ENCODE results near the gene DPH6. TPM values are rescaled to one million over a fixed set of nuclear protein-coding genes. Genes with fewer than 3 reads are reported as not detected.
"Not testable (repeated sequence)": the region's sequence is repeated elsewhere in the genome, so short reads cannot be mapped to it uniquely, and the experiment has no call there.

The DPH6 gene, protein sequence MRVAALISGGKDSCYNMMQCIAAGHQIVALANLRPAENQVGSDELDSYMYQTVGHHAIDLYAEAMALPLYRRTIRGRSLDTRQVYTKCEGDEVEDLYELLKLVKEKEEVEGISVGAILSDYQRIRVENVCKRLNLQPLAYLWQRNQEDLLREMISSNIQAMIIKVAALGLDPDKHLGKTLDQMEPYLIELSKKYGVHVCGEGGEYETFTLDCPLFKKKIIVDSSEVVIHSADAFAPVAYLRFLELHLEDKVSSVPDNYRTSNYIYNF
- 21.2 TPM for polyA plus RNA-seq (2012; ENCODE audit: missing spikeins)

DNA sequence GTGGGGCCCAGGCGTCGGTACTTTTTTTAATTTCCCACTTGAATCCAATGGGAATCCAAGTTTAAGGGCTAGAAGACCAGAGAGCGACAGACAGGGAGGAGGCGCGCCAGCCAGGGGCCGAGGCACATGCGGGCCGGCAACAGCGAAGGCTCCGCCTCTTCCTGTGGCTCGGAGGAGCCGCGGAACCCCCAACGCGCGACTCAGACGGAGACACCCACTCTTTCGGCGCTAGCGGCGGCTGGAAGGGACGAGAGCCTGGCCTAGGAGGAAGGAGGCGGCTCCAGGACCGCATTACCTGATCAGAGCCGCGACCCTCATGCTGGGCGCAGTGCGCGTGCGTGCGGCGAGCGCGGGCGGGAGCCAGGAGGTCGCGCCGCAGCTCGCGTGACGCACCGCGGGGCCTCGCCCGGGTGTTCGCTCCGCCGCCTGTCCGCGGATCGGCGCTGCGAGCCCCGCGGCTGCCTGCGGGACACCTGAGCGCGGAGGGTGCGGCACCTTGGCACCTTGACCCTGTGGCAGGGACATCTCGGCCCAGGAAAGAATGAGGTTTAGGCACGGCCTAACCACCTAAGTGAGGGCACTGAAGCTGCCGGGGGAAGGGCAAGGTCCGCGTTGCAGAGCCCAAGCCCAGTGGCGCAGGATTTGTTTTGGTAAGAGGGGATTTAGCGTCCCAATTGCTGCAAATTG is at the start of gene DPH6:
Gene DPH6, minus strand, starts transcription at position 342 of the 687 bp plus-strand sequence. Its CDS starts 24 bp downstream, at position 318.
- FAIRE-seq (peak; percentile 96), DNase-seq (ENCODE audit: insufficient read length) (peak; percentile 44)
- TF ChIP-seq TAF1 (IDR thresholded peaks at IDR 0.05; ENCODE audit: borderline replicate concordance, low read depth, low read length) = peak; percentile 47
- TF ChIP-seq POLR2A (IDR thresholded peaks at IDR 0.05; ENCODE audit: low read depth, low read length) = peak; percentile 82; the same call in 1 of the 2 replicates
- TF ChIP-seq POLR2AphosphoS5 (IDR thresholded peaks at IDR 0.05; ENCODE audit: low read depth, low read length) = peak; percentile 88

DNA sequence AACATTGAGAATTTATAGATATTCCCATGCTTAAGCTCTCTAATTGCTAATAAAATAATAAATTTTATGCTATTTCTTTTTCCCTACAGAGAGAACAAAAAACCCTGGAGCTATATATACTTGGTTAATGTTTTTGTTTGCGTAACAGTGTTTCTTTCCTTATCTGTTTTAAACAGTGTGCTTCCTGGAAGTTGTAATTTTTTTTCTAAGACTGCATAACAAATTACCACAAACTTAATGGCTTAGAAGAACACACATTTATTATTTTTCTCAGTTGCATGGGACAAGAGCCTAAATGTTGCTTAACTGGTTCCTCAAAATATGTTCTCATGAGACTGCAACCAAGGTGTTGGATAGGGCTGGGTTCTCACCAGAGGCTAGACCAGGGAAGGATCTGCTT is 49.7 kb upstream of the DPH6 start:
- FAIRE-seq (no peak), DNase-seq (ENCODE audit: insufficient read length) (no peak)
- TF ChIP-seq POLR2A (IDR thresholded peaks at IDR 0.05; ENCODE audit: low read depth, low read length) (no peak), TAF1 (IDR thresholded peaks at IDR 0.05; ENCODE audit: borderline replicate concordance, low read depth, low read length) (no peak), POLR2AphosphoS5 (IDR thresholded peaks at IDR 0.05; ENCODE audit: low read depth, low read length) (no peak)

DNA sequence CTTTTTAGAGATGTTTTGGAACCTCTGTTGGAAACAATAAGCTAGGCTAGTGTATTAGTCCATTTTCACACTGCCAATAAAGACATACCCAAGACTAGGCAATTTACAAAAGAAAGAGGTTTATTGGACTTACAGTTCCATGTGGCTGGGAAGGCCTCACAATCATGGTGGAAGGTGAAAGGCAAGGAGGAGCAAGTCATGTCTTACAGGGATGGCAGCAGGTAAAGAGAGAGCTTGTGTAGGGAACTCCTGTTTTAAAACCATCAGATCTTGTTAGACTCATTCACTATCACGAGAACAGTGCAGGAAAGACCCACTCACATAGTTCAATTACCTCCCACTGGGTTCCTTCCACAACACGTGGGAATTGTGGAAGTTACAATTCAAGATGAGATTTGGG is 46.0 kb upstream of the DPH6 start:
- FAIRE-seq; DNase-seq (ENCODE audit: insufficient read length): not testable (repeated sequence)

DNA sequence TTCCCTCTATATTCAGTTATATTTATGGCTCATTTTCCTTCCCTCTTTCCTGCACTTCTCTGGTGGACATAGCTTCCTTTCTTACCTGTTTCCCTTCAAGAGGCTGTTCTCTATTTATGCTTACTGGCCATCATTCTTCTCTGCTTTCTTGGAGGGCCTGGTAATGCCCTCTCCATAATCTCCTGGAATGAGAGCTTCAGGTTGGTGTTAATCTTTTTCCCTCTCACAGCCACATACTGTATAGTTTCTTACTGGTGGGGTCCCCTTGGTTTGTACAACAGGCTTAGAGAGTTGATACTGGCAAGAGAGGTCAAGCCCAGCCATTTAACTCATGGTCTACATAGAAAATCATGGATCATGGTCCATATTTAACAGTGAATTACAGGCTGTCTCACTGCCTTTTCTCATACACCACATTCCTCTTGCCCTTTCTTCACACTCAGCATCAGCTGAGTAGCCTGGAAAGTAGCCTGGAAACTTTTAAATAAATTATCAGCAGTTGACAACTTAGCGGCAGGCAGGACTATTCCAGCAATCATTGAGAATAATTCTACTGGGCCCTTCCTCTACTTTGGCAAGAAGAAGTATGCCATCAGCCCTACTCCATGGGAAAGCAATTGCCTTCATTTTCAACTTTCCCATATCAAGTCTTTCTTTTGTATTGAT is 38.0 kb upstream of the DPH6 start:
- FAIRE-seq (no peak), DNase-seq (ENCODE audit: insufficient read length) (no peak)
- no peak for TF ChIP-seq TAF1 (IDR thresholded peaks at IDR 0.05; ENCODE audit: borderline replicate concordance, low read depth, low read length)
- no peak for TF ChIP-seq POLR2AphosphoS5 (IDR thresholded peaks at IDR 0.05; ENCODE audit: low read depth, low read length)
- no peak for TF ChIP-seq POLR2A (IDR thresholded peaks at IDR 0.05; ENCODE audit: low read depth, low read length)

DNA sequence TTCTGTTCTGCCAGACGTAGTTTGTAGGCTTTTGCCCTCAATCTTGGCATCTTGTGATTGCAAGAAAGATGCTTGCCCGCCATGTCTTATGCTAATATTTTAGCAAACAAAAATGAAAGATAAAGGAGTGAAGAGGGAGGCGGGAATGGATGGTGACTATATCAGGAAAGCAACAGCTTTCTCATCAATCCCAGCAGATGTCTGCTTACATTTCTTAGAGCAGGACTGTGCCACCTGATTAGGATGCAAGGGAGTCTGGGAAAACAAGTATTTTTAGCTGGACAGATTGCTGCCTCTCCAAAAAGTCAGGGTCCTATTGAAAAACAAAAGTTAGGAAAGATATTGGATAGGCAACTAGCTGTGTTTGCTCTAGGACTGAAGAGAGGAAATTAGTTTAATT is 34.6 kb upstream of the DPH6 start:
- FAIRE-seq = no peak
- TF ChIP-seq POLR2A (IDR thresholded peaks at IDR 0.05; ENCODE audit: low read depth, low read length) (no peak), TAF1 (IDR thresholded peaks at IDR 0.05; ENCODE audit: borderline replicate concordance, low read depth, low read length) (no peak), POLR2AphosphoS5 (IDR thresholded peaks at IDR 0.05; ENCODE audit: low read depth, low read length) (no peak)
- DNase-seq (ENCODE audit: insufficient read length) = no peak

DNA sequence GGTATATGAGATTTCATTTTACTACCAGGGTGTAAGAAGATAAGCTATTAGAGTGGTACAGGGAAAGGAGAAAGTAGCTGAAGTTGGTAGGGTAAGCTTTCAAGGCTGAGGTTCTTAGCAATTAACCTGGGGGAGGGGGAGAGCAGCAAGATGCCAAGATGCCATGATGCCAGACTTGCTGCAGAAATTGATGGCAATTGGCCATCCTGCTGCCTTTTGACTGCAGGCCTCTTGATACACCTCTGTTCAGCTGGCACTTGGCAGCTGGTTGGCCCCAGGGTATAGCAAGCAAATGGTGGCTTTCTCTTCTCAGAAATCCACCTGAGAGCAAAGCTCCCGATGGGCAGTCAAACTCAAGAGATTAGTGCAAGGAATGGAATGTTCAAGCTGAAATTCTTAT is 21.4 kb upstream of the DPH6 start:
- DNase-seq (ENCODE audit: insufficient read length) (no peak), FAIRE-seq (no peak)
- TF ChIP-seq TAF1 (IDR thresholded peaks at IDR 0.05; ENCODE audit: borderline replicate concordance, low read depth, low read length) (no peak), POLR2A (IDR thresholded peaks at IDR 0.05; ENCODE audit: low read depth, low read length) (no peak), POLR2AphosphoS5 (IDR thresholded peaks at IDR 0.05; ENCODE audit: low read depth, low read length) (no peak)

DNA sequence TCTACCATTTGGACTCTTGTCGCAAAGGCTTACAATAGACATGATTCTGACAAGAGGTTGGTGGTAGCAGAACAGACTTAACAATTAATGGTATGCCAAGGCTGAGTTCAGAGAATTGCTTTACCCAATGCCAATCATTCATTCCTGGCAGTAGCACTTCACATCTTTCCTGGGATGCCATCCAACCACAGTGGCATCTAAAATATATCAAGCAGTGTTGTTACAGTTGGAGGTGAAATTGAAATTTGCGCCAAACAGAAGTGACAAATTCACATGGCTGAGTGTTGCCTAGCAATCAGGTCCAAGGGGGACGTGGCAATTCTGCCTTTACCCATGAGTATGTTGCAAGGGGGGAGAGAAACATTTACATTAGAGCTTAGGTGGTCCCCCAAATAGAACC is 21.0 kb upstream of the DPH6 start:
- TF ChIP-seq POLR2AphosphoS5 (IDR thresholded peaks at IDR 0.05; ENCODE audit: low read depth, low read length) = no peak
- no peak for TF ChIP-seq POLR2A (IDR thresholded peaks at IDR 0.05; ENCODE audit: low read depth, low read length)
- TF ChIP-seq TAF1 (IDR thresholded peaks at IDR 0.05; ENCODE audit: borderline replicate concordance, low read depth, low read length) = no peak
- FAIRE-seq = no peak
- no peak for DNase-seq (ENCODE audit: insufficient read length)

DNA sequence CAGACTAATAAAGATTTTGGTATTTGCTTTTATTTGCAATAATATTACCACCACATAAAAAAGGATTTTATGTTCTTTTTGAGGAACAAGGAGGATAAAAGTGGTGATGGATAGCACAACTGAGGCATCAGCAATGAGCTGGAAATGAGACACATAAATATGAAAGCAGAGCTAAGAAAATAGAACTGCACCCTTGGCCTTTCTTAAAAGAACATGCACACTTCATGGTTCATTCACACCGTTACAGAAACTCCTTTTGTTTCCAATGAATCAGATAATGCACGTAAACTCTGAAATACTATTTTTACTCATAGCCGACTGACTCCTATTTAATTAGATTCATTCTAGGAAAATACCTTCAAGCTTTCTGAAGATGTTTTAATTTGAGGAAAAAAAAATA is 19.9 kb upstream of the DPH6 start:
- TF ChIP-seq POLR2AphosphoS5 (IDR thresholded peaks at IDR 0.05; ENCODE audit: low read depth, low read length) (no peak), TAF1 (IDR thresholded peaks at IDR 0.05; ENCODE audit: borderline replicate concordance, low read depth, low read length) (no peak), POLR2A (IDR thresholded peaks at IDR 0.05; ENCODE audit: low read depth, low read length) (no peak)
- DNase-seq (ENCODE audit: insufficient read length) = no peak
- FAIRE-seq = no peak

DNA sequence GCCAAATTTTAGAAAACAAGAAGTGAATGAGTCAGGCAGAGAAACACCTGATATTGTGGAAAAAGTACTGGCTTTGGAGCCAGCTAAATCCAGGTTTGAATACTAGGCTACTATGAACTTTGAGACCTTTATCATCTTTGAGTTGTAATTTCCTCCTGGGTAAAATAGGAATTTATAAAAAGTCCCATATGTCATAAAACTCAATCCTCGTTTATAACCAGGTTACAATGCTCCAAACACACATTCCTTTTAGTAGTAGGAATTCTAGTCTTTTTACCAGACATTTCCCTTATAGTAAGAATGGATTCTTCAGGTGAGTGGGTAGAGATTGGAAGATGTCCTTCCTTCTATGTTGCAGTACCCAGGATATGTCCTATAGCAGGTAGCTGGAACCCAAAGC is 16.7 kb upstream of the DPH6 start:
- TF ChIP-seq POLR2A (IDR thresholded peaks at IDR 0.05; ENCODE audit: low read depth, low read length) = no peak
- no peak for TF ChIP-seq POLR2AphosphoS5 (IDR thresholded peaks at IDR 0.05; ENCODE audit: low read depth, low read length)
- TF ChIP-seq TAF1 (IDR thresholded peaks at IDR 0.05; ENCODE audit: borderline replicate concordance, low read depth, low read length) = no peak
- no peak for DNase-seq (ENCODE audit: insufficient read length)
- peak; percentile 54 for FAIRE-seq

DNA sequence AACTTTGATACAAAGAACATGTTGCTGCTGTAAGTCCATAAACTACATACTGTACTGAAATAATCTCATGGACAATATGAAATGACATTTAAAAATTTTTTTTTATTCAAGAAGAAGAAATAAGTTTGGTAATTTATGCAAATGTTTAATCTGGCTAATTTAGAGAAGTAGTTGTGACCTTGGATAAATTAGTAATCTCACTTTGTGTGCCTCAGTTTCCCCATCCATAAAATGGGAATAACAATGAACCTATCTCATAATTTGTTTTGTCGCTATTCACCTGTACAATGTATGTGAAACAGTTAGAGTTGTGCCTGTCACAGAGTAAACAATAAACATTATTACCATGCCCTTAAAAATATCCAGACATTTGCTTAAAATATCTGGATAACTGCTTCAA is 15.3 kb upstream of the DPH6 start:
- TF ChIP-seq POLR2A (IDR thresholded peaks at IDR 0.05; ENCODE audit: low read depth, low read length) (no peak), TAF1 (IDR thresholded peaks at IDR 0.05; ENCODE audit: borderline replicate concordance, low read depth, low read length) (no peak), POLR2AphosphoS5 (IDR thresholded peaks at IDR 0.05; ENCODE audit: low read depth, low read length) (no peak)
- DNase-seq (ENCODE audit: insufficient read length) = no peak
- no peak for FAIRE-seq

DNA sequence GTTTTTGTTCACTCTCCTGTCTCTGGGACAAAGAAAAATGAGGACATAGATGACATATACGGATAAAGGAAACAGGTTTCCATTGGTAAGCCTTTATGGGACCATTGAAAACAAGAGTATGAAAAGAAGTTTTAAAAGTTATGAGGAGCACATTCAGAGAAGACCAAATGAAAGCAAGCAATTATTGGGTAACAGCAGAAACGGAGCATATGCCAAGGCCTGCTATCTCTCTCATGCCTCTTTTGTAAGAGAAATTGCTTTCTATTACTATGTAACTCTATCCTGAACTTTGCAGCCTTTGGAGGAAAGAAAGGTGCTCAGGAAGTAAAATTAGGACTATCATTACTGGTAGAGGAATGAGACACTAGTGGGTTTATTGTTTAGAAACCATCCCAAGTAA is 14.9 kb upstream of the DPH6 start:
- no peak for DNase-seq (ENCODE audit: insufficient read length)
- TF ChIP-seq POLR2AphosphoS5 (IDR thresholded peaks at IDR 0.05; ENCODE audit: low read depth, low read length) = no peak
- TF ChIP-seq POLR2A (IDR thresholded peaks at IDR 0.05; ENCODE audit: low read depth, low read length) = no peak
- no peak for TF ChIP-seq TAF1 (IDR thresholded peaks at IDR 0.05; ENCODE audit: borderline replicate concordance, low read depth, low read length)
- no peak for FAIRE-seq

DNA sequence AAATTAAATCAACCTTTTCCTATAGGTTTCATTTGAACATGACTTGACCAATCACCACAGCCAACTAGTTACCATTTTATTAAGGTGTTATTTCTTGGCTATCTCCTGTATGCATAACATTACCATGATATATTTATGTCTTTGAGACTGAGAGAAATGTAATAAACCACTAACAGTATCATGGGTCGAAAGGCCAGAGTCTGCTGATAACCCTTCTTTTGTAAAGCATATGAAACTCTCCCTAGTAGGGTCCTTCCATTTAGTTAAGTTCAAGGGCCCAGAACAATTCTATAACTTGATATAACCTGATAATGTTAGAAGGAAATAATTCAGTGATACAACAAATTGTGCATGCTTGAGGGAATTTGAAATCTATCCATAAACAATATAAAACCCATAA is 14.3 kb upstream of the DPH6 start:
- FAIRE-seq (no peak), DNase-seq (ENCODE audit: insufficient read length) (no peak)
- TF ChIP-seq POLR2AphosphoS5 (IDR thresholded peaks at IDR 0.05; ENCODE audit: low read depth, low read length) (no peak), POLR2A (IDR thresholded peaks at IDR 0.05; ENCODE audit: low read depth, low read length) (no peak), TAF1 (IDR thresholded peaks at IDR 0.05; ENCODE audit: borderline replicate concordance, low read depth, low read length) (no peak)

Measured in GM12892 (cell line).